Activated T-cell treated with anti-CD3 and anti-CD28 coated beads, Interleukin-2, amount 50 U/mL, for 1 hour (primary cell): ENCODE measurements around the gene PPIC.
"Not testable (repeated sequence)": the region's sequence is repeated elsewhere in the genome, so short reads cannot be mapped to it uniquely, and the experiment has no call there.

ENCODE experiments used
- DNase-seq: peaks from one replicate; pipeline ENCODE4 v3.0.0-alpha.2; 2020

PPIC gene

DNA sequence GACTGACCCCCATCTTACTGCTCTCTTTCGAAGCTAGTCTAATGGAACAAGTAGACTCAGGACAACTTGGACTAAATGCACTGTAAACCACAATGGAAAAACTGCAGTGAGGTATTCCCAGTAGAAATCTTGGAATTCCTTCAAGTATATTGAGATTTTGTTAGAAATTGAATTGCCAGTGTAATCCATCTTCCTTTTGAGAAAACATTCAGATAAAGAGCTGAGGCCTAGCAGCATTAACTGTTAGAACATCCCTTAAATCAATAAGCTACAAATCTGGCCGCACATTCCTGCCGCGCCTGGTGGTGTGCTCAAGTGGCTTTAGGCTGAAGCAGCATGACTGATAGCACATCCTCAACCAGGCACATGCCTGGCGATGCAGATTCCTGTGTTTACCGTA lies 29.3 kb downstream of the PPIC start:
- DNase-seq: no peak

DNA sequence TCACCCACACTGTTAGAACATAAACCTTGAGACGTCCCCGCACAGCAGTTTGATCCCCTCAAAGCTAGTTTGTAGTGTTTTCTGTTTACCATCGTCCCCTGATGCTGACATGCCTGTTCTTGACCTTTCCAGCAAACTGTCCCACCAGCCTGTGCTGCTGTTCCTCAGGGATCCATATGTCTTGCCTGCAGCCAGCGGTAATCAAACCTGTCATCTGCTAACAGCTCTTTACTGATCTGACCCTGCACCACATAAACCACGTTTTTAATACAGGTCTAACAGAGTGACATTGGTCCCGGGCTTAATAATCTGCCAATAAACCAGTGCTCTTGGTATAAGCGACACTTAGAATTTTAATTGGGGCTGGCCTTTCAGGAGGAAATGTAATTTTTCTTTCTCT lies 34.7 kb downstream of the PPIC start:
- DNase-seq: no peak

- no peak for DNase-seq
Observed at GRCh38 chr5:123000731-123001130, 35.8 kb downstream of the PPIC start.

- peak; percentile 18 for DNase-seq
Observed at GRCh38 chr5:122999947-123000563, 36.5 kb downstream of the PPIC start.

- DNase-seq: no peak
Observed at GRCh38 chr5:122997294-122997693, 39.2 kb downstream of the PPIC start.

GRCh38 chr5:122996091-122996490 lies 40.4 kb downstream of the PPIC start:
- no peak for DNase-seq

- DNase-seq: no peak
Observed at GRCh38 chr5:122985954-122986721, 50.4 kb downstream of the PPIC start.

DNA sequence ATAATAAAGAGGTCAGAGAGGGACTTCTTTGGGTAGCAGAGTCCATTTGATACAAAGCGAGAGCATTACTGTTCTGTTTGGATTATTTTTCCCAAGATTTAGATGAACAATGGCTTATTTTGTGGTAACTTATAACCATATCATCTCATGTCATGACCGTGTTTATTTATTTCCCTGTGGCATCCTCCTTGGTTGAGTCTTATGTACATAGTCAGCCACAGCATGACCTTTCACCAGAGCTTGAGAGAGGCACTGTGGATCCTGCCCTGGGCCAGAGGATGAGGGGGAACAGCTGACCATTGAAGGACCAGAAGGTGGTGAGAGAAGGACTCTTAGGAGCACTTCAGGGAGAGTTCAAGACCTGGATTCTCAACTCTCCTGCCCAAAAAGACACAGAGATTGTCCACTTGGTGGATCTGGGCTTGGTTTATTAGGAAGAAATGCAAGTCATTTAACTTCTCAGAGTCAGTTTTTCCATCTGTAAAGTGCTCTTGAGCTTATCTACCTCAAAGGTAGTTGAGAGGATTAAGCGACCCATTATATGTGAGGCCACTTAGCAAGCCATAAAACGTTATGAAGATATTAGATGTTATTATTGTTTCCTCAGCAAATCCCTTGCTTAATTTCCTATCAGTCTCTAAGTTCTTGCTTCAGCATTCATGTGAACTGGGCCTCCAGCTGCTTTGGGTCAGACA lies 51.4 kb downstream of the PPIC start:
- DNase-seq: no peak

DNA sequence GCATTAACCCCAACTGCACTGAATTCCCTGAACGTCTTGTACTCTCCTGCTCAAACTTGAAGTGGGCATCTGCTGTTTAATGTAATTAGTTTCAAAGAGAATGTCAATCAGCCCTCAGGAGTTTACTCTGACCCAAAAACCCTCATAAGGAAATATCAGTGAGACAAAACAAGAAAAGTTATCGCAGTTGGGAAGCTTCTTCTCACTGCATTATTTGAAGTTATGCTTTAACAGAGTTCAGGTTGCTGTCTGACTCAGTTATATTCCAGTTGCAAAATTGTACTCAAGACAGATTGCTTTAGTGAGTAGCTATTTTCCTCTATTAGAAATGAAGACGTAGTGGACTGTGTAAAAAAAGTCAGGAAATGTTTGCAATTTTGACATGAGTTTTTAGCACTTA lies 52.1 kb downstream of the PPIC start:
- no peak for DNase-seq

DNA sequence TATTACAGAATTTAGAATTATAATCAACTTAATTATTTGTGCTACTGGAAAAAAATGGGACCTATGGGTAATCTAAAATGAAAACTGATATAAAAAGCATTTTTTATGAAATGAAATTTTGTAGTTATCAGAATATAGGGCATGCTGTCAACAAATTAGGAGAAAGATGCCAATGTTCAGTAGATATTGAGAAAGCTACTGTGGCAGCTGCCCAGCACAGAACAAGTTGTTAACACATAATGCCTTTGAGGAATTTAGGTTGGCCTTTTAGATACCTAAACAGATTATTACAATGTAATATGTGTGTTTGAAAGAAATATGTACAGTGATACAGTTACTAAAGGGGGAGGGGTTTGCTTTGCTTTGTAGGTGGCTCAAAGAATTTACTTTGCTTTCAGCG lies 54.1 kb downstream of the PPIC start:
- no peak for DNase-seq

DNA sequence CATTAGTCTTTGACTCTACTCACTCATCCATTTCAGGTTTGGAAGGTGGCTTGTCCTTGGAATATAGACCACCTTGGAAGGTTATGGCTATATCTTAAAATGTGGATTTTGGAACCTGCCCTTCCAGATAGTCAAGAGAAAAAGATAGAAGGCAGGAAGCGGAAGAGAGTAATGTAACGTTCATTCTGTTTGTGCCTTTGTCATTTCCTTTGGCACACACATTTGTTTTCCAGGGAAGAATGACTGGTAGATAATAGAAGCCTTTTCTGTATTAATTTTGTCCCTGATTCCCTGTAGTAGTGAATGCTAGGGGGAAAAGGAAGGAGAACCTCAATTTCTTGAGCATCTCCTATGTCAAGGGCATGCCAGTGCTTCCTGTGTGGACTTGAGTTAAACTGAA lies 54.7 kb downstream of the PPIC start:
- no peak for DNase-seq

- no peak for DNase-seq
Observed at GRCh38 chr5:122978644-122979297, 57.8 kb downstream of the PPIC start.

DNA sequence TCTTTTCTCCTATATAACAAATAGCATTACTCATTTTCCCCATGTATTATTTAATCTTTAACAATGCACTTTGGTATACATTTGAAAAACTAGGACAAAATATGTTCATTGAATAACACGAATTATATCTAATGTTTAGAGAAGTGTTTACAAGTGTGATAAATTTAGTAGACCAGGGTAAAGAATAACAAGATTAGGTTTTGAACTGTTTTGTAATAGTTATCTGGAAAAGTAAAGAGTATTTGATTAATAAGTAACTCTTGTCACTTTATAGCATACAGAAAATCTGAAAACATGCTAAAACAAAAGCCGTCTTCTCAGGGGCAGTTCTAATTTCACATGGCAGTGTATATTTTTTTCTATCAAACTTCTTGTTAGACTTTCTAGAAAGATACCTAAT lies 58.5 kb downstream of the PPIC start:
- DNase-seq: no peak

DNA sequence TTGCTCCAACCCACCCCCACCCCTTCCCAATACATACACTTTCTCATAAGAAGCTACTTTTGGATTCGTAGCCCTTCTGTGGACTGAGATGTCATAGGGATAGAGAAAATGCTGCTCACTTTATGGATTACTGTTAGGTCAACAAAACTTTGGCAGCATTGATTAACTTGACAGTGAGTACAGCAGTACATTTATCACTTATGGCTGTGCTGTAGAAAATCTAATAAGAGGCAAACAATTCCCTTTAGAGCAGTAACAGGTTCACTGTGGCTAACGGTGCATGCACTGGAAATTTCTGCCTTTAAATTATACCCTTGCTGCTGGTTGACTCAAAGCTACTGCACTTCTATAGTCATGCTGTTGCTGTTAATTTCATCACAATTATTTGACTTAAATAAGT lies 59.2 kb downstream of the PPIC start:
- DNase-seq: no peak

DNA sequence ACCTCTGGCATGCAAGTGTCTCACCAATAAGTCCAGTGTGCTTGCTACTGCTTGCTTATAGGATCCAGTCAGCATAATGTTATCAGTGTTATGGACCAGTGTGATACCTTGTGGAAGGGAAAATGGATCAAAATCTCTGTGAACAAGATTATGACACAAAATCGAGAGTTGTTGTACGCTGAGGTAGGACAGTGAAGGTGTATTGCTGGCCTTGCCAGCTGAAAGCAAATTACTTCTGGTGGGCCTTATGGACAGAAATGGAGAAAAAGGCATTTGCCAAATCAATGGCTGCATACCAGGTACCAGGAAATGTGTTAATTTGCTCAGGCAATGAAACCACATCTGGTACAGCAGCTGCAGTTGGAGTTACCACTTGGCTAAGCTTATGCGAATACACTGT lies 62.3 kb downstream of the PPIC start:
- not testable (repeated sequence) for DNase-seq

DNA sequence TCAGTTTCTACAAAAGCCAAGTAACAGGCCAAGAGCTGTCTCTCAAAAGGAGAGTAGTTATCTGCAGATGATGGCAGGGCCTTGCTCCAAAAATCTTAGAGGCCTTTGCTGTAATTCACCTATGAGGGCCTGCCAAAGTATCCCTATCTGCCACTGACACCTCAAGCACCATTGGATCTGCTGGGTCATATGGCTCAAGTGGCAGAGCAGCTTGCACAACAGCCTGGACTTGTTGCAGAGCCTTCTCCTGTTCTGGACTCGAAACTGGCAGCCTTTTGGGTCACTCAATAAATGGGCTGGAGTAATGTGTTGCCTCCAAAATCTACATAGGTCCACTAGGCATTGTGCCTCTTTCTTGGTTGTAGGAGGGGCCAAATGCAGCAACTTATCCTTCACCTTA lies 62.8 kb downstream of the PPIC start:
- not testable (repeated sequence) for DNase-seq
